ENCODE measurements around the gene SIGLEC11.

DNA sequence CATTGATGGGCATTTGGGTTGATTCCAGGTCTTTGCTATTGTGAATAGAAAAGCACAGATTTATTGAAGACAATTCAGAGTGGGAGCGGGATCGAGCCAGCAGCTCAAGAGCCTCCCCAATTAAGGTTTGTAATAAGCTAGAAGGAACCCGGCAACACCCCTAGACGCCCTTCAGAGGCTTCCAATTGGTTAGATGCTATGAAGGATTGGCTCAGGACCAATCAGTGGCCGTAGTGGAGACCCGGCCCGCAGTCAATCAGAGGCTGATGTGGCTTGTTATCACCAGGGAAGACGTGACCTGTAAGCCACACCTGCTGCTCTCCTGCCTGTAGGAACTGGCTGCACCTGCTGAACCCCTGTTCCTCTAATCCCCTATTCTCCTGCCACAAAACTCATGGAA lies 14.6 kb downstream of the SIGLEC11 start:
- TF ChIP-seq CTCF (IDR thresholded peaks at IDR 0.05; ENCODE audit: extremely low read depth in 1 of 2, insufficient read depth in 1 of 2, low read depth in 1 of 2, low read length in 2 of 2) (no peak), POLR2AphosphoS5 (IDR thresholded peaks at IDR 0.05; ENCODE audit: insufficient read depth, low read depth, low read length) (no peak), MYC (IDR thresholded peaks at IDR 0.05; ENCODE audit: low read depth, low read length) (no peak), POLR2A (IDR thresholded peaks at IDR 0.05; ENCODE audit: low read depth, low read length) (no peak)

Data from endothelial cell of umbilical vein (primary cell).